H1 (cell line): Measurements from ENCODE around the gene ZNF277. TPM values are rescaled to one million over a fixed set of nuclear protein-coding genes. Genes with fewer than 3 reads are reported as not detected.

Source experiments
- TAF7 ChIP-seq: optimal IDR thresholded peaks from 2 replicates; pipeline ENCODE3; 2011; ENCODE audit warnings: low read depth, mild to moderate bottlenecking, inconsistent platforms, low read length, moderate library complexity, borderline replicate concordance
- polyA plus RNA-seq, 7 experiments: library from polyadenylated mRNA; depleted of rRNA in 3 of 7; stranded (reverse) in 5 of 7; unstranded in 2 of 7; fragments of >200 nt in 5 of 7; fragments of 200-250 nt in 2 of 7; gene quantifications; 1 replicate in 5 of 7; 2 replicates in 1 of 7; 4 replicates in 1 of 7; pipeline versions ENCODE4 v1.2.1 to v1.2.3, GENCODE V29; 2011 to 2013; ENCODE audit warnings: missing spikeins in 2 of 7, mixed read lengths in 2 of 7
- total RNA-seq: library from RNA; stranded (reverse); fragmentation: NEBNext Ultra II Directional; extraction: Animal tissue kit (Norgen Biotek cat#: 25700); gene quantifications from 2 replicates; pipeline ENCODE4 v1.2.1, GENCODE V29; 2021
- TF ChIP-seq, protein P1 (sequence below): fragments of 300-600 bp; sonication (generic); IDR thresholded peaks from 2 replicates; pipeline ENCODE4 v1.7.1; 2012; ENCODE audit warnings: low read length, moderate library complexity, mild to moderate bottlenecking, inconsistent platforms; ENCODE audit not compliant: insufficient replicate concordance

Gene ZNF277
- total and polyA plus RNA-seq, 2 of the 8 experiments (the other 6 are each of a cell fraction or from before 2014, with no cell fraction given), result 5.1 to 21.7 TPM

DNA sequence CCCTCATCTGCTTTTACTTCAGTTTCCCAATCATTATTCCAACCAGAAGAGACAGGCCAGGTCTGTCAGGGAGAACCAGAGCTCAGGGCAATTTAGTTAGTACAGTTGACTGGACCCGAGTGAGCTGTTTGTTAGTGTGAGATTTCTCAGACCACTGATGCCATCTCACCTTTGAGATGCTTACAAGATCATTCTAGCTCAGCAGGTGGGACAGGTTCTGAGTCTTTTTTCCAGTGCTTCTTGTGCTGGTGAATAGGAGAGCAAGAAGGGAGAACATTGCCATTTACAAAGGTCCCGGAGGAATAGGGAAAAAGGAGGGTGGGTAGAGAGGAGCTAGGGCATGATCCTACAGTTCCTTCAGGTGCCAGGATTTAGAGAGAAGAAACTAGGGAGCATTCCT, 131.4 kb downstream of the ZNF277 start (continued):
- TF ChIP-seq, protein P1, sequence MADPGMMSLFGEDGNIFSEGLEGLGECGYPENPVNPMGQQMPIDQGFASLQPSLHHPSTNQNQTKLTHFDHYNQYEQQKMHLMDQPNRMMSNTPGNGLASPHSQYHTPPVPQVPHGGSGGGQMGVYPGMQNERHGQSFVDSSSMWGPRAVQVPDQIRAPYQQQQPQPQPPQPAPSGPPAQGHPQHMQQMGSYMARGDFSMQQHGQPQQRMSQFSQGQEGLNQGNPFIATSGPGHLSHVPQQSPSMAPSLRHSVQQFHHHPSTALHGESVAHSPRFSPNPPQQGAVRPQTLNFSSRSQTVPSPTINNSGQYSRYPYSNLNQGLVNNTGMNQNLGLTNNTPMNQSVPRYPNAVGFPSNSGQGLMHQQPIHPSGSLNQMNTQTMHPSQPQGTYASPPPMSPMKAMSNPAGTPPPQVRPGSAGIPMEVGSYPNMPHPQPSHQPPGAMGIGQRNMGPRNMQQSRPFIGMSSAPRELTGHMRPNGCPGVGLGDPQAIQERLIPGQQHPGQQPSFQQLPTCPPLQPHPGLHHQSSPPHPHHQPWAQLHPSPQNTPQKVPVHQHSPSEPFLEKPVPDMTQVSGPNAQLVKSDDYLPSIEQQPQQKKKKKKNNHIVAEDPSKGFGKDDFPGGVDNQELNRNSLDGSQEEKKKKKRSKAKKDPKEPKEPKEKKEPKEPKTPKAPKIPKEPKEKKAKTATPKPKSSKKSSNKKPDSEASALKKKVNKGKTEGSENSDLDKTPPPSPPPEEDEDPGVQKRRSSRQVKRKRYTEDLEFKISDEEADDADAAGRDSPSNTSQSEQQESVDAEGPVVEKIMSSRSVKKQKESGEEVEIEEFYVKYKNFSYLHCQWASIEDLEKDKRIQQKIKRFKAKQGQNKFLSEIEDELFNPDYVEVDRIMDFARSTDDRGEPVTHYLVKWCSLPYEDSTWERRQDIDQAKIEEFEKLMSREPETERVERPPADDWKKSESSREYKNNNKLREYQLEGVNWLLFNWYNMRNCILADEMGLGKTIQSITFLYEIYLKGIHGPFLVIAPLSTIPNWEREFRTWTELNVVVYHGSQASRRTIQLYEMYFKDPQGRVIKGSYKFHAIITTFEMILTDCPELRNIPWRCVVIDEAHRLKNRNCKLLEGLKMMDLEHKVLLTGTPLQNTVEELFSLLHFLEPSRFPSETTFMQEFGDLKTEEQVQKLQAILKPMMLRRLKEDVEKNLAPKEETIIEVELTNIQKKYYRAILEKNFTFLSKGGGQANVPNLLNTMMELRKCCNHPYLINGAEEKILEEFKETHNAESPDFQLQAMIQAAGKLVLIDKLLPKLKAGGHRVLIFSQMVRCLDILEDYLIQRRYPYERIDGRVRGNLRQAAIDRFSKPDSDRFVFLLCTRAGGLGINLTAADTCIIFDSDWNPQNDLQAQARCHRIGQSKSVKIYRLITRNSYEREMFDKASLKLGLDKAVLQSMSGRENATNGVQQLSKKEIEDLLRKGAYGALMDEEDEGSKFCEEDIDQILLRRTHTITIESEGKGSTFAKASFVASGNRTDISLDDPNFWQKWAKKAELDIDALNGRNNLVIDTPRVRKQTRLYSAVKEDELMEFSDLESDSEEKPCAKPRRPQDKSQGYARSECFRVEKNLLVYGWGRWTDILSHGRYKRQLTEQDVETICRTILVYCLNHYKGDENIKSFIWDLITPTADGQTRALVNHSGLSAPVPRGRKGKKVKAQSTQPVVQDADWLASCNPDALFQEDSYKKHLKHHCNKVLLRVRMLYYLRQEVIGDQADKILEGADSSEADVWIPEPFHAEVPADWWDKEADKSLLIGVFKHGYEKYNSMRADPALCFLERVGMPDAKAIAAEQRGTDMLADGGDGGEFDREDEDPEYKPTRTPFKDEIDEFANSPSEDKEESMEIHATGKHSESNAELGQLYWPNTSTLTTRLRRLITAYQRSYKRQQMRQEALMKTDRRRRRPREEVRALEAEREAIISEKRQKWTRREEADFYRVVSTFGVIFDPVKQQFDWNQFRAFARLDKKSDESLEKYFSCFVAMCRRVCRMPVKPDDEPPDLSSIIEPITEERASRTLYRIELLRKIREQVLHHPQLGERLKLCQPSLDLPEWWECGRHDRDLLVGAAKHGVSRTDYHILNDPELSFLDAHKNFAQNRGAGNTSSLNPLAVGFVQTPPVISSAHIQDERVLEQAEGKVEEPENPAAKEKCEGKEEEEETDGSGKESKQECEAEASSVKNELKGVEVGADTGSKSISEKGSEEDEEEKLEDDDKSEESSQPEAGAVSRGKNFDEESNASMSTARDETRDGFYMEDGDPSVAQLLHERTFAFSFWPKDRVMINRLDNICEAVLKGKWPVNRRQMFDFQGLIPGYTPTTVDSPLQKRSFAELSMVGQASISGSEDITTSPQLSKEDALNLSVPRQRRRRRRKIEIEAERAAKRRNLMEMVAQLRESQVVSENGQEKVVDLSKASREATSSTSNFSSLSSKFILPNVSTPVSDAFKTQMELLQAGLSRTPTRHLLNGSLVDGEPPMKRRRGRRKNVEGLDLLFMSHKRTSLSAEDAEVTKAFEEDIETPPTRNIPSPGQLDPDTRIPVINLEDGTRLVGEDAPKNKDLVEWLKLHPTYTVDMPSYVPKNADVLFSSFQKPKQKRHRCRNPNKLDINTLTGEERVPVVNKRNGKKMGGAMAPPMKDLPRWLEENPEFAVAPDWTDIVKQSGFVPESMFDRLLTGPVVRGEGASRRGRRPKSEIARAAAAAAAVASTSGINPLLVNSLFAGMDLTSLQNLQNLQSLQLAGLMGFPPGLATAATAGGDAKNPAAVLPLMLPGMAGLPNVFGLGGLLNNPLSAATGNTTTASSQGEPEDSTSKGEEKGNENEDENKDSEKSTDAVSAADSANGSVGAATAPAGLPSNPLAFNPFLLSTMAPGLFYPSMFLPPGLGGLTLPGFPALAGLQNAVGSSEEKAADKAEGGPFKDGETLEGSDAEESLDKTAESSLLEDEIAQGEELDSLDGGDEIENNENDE, result no peak
- TF ChIP-seq TAF7, result no peak
